ENCODE data around the gene TECPR1.

Gene TECPR1

GRCh38 chr7:98223351-98223897, 28.6 kb downstream of the TECPR1 start:
- TF ChIP-seq FOXP2 (optimal IDR thresholded peaks at IDR 0.05; ENCODE audit: borderline replicate concordance, extremely low read depth, extremely low read length, insufficient read depth) (no peak), REST (IDR thresholded peaks at IDR 0.05; ENCODE audit: insufficient read depth in 1 of 2, low read depth in 2 of 2, low read length in 2 of 2) (no peak), SIN3A (IDR thresholded peaks at IDR 0.05; ENCODE audit: borderline replicate concordance, insufficient read depth, low read length) (no peak), POLR2AphosphoS5 (IDR thresholded peaks at IDR 0.05; ENCODE audit: low read depth, low read length) (no peak), TAF1 (IDR thresholded peaks at IDR 0.05; ENCODE audit: borderline replicate concordance, insufficient read depth, low read length) (no peak)

- TF ChIP-seq TAF1 (IDR thresholded peaks at IDR 0.05; ENCODE audit: borderline replicate concordance, insufficient read depth, low read length), result no peak
- no peak for TF ChIP-seq FOXP2 (optimal IDR thresholded peaks at IDR 0.05; ENCODE audit: borderline replicate concordance, extremely low read depth, extremely low read length, insufficient read depth)
- no peak for TF ChIP-seq REST (IDR thresholded peaks at IDR 0.05; ENCODE audit: insufficient read depth in 1 of 2, low read depth in 2 of 2, low read length in 2 of 2)
- no peak for TF ChIP-seq POLR2AphosphoS5 (IDR thresholded peaks at IDR 0.05; ENCODE audit: low read depth, low read length)
- TF ChIP-seq SIN3A (IDR thresholded peaks at IDR 0.05; ENCODE audit: borderline replicate concordance, insufficient read depth, low read length), result no peak
Measured at GRCh38 chr7:98222533-98223195, 29.4 kb downstream of the TECPR1 start.

- no peak for TF ChIP-seq REST (IDR thresholded peaks at IDR 0.05; ENCODE audit: insufficient read depth in 1 of 2, low read depth in 2 of 2, low read length in 2 of 2)
Measured at GRCh38 chr7:98221611-98222532, 30.2 kb downstream of the TECPR1 start.

GRCh38 chr7:98217623-98218582, 34.1 kb downstream of the TECPR1 start:
- TF ChIP-seq FOXP2 (optimal IDR thresholded peaks at IDR 0.05; ENCODE audit: borderline replicate concordance, extremely low read depth, extremely low read length, insufficient read depth) (no peak), SIN3A (IDR thresholded peaks at IDR 0.05; ENCODE audit: borderline replicate concordance, insufficient read depth, low read length) (no peak), POLR2AphosphoS5 (IDR thresholded peaks at IDR 0.05; ENCODE audit: low read depth, low read length) (no peak), REST (IDR thresholded peaks at IDR 0.05; ENCODE audit: insufficient read depth in 1 of 2, low read depth in 2 of 2, low read length in 2 of 2) (no peak), TAF1 (IDR thresholded peaks at IDR 0.05; ENCODE audit: borderline replicate concordance, insufficient read depth, low read length) (no peak)

Data from PFSK-1 (cell line).